GM21526 (cell line): ENCODE results near the gene RNF150.
"Not testable (repeated sequence)": the region's sequence is repeated elsewhere in the genome, so short reads cannot be mapped to it uniquely, and the experiment has no call there.

Experiments
- ATAC-seq: cut with Tn5 transposase; IDR thresholded peaks from one replicate; pipeline ENCODE4 v1.9.1; 2021; ENCODE audit warnings: moderate library complexity; ENCODE audit not compliant: unreplicated experiment, low FRiP score

RNF150 gene

DNA sequence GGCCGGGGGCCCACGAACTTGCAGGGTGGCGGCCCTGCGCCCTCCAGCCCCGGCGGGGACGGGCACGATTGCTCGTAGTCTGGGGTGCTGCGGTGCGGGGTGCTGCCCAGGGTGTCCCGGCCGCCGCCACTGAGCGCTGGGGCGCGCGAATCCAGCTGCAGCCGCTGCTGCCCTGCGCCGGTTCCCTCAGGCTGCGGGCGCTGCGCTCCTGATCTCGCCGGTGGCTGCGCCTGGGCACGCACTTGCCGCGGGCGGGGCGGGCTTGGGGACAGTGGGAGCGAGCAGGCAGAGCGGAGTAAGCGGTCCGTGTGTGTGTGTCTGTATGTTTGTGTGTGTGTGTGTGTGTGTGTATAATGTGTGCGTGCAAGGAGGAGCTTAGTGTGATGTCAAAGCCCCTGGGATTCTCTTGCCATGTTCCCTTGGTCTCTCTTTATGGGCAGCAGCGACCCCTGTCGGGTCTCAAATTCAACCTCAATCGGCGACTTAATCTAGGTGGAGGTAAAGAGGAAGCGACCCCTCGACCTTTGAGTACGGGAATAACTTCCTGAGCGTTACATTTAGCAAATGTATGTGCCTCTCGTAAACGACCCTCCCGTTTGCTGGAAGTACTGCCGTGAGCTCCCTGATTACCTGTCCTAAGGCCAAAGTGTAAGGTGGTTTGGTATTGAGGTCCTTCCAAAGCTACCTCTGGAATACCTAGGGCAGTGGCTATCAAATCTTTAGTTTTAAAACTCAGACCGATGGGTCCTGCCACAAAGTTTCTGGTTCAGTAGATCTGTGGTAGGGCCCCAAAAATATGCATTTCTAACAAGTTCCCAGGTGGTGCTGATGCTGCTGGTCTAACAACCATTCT is at the start of gene RNF150:
Gene RNF150, minus strand, starts transcription at position 324 of the 853 bp plus-strand sequence.
- ATAC-seq: peak; percentile 79

DNA sequence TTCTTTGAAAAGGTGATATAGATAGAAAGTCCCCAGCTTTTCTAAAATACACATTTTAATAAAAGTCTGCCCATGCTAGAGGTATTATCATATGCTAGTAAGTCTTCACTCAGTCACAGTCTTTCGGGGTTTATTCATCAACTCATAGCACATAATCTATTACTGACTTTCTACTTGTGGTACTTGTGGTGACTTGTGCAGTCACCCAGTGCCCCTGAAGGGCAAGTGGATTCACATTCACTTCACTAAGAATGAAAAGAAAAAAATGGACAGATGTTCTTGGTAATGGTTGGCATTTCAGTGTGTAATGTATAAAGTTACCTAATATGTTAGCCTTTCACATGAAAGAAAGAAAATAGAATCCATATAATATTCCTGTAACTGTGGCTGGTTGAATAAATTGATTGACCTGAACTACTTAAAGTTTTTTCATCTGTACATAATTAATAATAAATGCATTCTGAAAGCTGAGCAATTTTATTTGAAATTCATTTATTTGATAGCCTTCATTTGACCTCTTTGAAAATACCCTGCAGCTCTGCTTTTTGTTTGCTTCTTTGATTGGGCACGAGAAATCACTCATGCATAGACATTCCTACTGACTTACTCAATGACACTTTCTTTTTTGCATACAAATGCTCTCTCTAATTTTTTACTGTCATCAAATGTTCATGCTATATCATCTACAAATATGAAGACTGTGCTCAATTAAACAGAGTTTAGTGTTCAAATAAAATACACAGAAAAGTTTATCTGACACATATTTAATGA is 47.9 kb upstream of the RNF150 start:
- no peak for ATAC-seq

GRCh38 chr4:141179474-141180373 is 46.5 kb upstream of the RNF150 start:
- ATAC-seq: no peak

- ATAC-seq: no peak
Observed at GRCh38 chr4:141177171-141177570, 43.9 kb upstream of the RNF150 start.

- peak; percentile 69 for ATAC-seq
Observed at GRCh38 chr4:141174457-141174856, 41.2 kb upstream of the RNF150 start.

DNA sequence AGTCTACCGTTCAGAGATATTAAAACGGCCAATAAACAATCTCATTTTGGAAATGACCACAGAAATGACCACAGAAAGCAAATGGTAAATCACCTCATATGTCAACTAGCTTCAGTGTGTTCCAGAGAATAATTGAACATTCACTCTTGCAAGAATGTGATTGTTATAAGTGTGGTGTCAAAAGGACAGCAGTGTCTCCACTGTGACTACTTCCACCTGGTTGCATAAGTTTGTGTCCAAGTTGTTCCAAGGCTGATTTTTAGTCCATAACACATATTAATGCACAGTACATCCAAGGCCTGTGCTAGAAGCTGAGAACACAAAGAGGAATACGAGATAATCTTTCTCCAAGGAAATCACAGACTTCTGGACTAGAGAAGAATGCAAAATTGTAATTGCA is 37.4 kb upstream of the RNF150 start:
- ATAC-seq: no peak

GRCh38 chr4:141169391-141169790 is 36.1 kb upstream of the RNF150 start:
- ATAC-seq: no peak

- ATAC-seq: not testable (repeated sequence)
Observed at GRCh38 chr4:141165001-141165400, 31.7 kb upstream of the RNF150 start.

- ATAC-seq: no peak
Observed at GRCh38 chr4:141159027-141159426, 25.8 kb upstream of the RNF150 start.

DNA sequence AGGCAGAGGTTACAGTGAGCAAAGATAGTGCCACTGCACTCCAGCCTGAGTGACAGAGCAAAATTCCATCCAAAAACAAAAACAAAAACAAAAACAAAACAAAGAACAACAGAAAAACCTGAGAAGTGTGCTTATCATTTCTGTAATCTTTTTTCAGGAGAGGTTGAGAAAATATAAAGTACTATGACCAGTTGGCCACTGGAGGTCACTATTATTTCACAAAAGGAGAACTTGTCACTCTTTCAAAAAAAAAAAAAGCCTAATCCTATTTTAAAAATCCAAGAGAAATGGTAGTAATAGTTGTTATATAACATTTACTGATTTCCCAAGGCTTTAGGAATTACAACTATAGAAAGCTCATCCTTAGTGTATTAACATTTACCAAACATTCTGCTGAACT is 24.9 kb upstream of the RNF150 start:
- no peak for ATAC-seq

DNA sequence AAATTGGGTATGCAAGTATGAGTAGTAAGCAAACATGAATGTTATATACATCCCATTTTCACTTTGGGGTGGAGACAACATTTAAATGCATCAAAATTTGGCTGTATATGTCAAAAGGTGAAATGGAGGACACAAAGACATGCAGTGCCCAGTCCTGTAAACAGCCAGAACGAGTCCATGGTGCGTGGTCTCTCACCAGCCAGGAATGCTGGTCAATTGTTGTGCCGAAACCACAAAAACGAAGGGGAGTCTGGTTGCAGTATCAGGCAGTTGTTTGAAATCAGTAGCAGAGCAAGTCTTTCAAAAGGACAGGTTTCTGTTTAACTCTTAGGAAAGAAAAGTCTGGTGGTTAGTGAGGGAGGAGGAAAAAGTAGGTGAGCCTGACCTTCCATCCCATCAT is 22.3 kb upstream of the RNF150 start:
- ATAC-seq: no peak

GRCh38 chr4:141154725-141155124 is 21.5 kb upstream of the RNF150 start:
- ATAC-seq: no peak

DNA sequence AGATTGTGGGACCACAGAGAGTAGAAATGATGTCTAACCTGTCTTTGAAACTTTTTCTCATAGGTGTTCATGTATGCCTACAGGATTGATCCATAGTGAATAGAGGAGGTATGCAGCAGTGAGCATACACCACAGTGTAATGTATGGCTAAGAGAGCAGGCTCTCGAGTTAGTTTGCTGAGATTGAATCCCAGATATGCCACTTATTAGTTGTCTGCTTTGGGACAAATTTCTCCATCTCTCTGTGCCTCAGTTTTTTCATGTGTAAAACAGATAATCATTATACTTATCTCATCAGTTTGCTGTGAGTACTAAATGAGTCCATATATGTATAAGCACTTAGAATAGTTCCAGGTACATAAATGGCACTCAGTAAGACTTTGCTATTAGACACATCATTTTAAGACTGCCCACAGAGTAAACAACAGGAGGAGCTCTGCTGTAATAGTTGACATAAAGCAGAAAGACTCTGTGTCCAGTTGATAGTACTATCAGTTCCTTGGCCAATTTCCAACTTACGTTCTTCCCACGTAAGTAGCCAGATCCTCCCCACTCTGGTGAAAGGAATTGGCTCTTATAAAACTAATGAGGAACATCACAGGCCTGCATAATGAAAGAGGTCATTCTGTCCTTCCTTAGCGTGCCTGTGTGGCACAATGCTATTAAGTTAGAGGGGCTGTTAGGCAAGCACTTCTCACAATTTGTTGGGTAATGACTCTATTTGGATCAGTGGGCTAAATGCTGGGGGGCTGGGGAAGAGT is 20.7 kb upstream of the RNF150 start:
- no peak for ATAC-seq

DNA sequence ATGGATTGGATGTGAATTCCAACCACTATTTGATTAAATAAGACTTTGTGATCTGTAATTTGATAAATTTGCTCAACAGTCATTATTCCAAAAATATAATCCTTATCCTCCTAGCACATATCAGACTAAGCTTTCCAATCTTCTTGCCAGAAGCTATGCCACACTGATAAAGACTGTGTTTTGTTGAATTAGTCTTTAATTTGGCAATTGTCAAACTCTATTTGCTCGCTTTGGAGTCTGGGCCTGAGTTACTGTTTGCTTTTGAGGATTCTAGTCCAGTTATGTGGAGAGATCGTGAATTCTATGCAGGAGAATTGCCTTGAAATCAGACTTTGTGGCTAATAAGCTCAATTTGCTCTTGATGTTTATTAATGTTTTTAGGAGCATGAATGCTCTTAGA is 10.9 kb upstream of the RNF150 start:
- no peak for ATAC-seq

GRCh38 chr4:141142423-141142822 is 9.2 kb upstream of the RNF150 start:
- no peak for ATAC-seq

DNA sequence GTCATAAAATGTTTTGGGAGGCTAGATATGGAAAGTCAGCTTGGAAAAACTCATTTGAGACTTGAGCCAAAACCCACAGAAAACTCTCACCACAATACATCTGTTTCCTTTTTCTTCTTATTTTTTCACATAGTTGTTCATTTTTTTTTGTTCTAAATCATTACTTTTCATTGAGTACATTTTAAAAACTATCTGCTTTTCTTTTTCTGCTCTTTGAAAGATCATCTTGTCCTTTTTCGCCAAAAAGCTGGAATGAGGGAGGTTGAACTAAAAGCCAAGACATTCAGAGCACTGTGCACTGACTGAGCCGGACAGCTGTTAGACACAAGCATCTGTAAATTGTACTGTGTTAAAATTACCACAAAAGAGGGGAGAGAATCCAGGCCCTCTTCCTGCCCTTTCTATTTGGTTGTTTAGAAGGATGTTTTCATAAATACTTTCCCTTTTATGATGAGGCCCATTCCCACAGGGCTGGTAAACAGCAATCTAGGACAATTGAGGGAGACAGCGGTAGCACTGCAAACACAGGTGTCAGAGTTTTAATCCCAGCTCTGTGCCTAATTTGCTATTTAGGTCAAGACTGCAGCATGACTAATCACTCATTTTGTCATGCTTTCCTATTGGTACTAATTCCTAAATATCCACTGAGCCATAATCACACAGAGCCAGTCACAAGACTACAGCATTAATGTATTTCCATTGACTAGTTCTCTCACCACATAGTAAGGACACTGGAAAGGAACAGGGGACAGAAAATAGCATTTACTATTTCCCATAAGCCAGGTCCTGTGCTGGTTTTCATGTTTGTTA is 7.3 kb upstream of the RNF150 start:
- ATAC-seq: no peak

- no peak for ATAC-seq
Observed at GRCh38 chr4:141133999-141134995, 1.0 kb upstream of the RNF150 start.

DNA sequence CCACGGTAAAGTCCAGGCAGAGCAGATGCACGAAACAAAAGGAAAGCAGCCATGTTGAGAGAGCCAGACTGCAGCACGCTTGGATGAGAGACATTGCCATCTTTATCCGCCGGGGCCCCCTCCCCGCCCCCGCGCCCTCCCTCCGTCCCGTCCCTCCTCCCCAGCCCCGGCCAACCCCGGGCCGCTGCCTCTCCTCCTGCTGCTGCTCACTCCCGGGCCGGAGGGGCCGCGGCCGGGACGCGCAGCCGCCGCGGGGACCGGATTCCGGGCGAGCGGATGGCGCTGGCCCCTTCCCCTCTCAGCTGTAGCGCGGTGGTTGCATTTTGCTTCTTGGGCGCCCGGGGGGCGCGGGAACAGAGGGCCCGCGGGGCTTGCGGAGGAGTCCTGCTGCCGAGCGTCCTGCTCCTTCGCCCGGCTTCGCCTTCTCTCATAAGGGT is 542 bp downstream of the RNF150 start:
- ATAC-seq: peak; percentile 16
